HG02938 (cell line): ENCODE data around the gene FTO.

ENCODE experiments used
- ATAC-seq: cut with Tn5 transposase; IDR thresholded peaks from one replicate; pipeline ENCODE4 v1.9.1; 2021; ENCODE audit warnings: mild to moderate bottlenecking, moderate library complexity; ENCODE audit not compliant: unreplicated experiment

Gene FTO

DNA sequence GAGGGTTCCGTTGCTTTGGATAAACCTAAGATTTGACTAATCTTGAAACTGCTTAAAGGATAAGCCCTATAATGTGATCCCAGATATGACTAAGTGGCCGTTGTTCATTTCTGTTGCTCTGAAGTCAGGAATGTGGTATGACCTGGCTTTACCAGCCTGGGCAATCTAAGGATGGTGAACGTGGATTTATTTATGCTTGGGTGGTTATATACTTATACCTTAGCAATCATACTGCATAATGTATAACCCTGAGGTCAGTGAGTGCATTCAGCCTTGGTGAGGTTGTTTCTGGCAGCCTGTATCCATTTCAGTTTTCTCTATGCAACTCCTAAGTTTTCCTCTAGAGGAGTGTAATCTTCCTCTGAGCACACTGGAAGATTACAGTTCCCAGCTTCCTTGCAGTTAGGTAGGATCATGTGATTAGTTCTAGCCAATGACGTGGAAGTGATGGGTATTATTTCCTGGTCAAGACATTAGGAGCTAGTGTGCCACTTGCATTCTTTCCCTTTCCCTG is 41.9 kb downstream of the FTO start:
- no peak for ATAC-seq

DNA sequence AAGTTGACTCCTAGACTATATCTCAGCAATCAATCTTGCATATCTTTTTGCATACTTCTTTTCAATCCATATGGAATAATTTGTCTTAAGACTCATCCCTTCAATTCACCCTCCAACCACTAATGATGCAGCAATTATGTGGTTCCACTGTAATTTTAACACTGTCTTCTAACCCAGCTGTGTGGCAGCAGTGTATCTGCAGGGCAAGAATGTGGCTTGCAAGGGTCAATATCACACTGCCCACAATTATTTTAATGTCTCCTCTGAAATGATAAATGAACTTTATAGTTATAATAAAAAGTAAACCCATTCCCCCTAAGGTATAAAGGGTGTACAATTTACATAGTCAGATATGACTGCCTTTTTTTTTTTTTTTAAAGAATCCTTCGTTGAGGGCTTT is 48.6 kb downstream of the FTO start:
- ATAC-seq: no peak

- ATAC-seq: no peak
Observed at GRCh38 chr16:53753431-53753830, 49.5 kb downstream of the FTO start.

- ATAC-seq: no peak
Observed at GRCh38 chr16:53755026-53755910, 51.3 kb downstream of the FTO start.

GRCh38 chr16:53756275-53756996 is 52.5 kb downstream of the FTO start:
- no peak for ATAC-seq

GRCh38 chr16:53757971-53758609 is 54.1 kb downstream of the FTO start:
- no peak for ATAC-seq

GRCh38 chr16:53761962-53762703 is 58.2 kb downstream of the FTO start:
- no peak for ATAC-seq

DNA sequence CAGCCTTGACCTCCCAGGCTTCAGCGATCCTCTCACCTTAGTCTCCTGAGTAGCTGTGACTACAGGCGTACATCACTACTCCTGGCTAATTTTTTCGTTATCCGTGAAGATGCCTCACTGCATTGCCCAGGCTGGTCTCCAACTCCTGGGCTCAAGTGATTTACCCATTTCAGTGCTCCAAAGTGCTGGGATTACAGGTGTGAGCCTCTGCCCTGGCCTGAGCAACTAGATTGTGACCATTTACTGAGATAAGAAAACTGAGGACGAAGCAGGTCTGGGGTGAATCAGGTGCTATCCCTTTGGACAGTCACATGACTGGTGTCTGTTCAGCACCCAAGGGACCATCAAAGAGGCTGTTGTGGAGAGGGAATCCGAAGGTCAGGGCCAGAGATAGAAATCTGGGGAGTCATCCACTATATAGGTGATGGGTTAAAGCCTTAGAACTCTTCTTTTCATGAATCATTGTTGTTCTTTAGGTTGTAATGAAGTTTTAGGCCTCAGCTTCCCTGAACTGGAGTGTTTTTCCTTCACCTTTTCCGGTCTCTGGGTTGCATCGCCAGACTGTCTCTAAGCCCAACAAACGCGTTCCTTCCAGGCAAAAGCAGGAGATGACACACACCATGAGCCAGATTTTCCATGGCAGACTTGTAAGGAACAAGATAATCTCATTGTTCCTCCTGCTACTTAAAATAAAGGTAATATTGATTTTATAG is 62.5 kb downstream of the FTO start:
- no peak for ATAC-seq

GRCh38 chr16:53768167-53768566 is 64.2 kb downstream of the FTO start:
- no peak for ATAC-seq

- ATAC-seq: no peak
Observed at GRCh38 chr16:53768593-53768992, 64.6 kb downstream of the FTO start.

DNA sequence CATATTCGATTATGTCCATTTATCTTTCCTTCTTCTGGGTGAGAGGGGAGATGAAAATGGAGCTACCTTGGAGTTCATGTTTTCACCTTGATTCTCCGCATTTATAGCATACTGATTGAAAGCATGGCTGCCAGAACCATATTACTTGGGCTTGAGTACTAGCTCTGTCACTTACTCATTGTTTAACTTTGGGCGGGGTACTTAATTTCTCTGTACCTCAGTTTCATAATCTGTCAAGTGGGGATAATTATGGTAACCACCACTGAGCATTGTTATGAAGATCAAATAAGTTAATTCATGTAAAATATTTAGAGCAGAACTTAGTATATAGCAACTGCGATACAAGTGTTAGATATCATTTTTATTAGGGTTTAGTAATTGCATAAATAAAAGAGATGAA is 65.2 kb downstream of the FTO start:
- ATAC-seq: no peak

DNA sequence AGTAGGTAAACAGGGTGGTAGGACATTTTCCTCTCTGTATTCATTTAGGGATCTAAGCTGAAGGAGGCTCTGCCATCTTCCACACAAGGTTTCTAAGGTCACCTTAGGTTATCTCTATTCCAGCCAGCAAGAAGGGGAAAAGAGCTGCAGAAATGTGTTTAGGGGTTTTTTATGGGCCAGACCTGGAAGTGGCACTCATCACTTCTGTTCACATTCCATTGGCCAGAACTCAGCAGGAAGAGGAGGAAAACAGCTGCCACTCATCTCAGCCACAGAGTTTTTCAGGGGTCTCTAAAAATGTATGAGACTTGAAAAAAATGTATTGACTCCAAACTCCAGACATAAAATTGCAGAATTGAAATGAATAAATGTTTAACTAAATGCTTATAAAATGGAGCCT is 65.8 kb downstream of the FTO start:
- ATAC-seq: no peak

DNA sequence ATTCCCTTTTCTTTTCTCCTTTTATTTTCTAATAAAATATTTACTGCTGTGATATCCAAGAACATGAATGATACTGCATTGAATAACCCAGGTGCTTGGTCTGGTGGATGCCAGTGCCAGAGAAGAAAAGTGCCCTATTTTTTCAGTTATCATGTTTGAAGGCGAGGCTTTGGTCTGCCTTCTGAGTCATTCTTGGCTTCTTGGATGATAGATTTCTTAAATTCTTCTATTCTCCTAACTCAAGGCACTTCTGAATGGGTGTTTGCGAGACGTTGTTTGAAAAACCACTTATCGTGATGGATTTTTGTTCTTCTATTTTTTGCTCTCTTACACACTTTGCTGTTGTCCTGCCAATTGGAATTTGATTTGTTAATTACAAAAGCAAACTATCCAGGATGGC is 66.7 kb downstream of the FTO start:
- no peak for ATAC-seq

GRCh38 chr16:53771655-53772497 is 67.9 kb downstream of the FTO start:
- no peak for ATAC-seq

DNA sequence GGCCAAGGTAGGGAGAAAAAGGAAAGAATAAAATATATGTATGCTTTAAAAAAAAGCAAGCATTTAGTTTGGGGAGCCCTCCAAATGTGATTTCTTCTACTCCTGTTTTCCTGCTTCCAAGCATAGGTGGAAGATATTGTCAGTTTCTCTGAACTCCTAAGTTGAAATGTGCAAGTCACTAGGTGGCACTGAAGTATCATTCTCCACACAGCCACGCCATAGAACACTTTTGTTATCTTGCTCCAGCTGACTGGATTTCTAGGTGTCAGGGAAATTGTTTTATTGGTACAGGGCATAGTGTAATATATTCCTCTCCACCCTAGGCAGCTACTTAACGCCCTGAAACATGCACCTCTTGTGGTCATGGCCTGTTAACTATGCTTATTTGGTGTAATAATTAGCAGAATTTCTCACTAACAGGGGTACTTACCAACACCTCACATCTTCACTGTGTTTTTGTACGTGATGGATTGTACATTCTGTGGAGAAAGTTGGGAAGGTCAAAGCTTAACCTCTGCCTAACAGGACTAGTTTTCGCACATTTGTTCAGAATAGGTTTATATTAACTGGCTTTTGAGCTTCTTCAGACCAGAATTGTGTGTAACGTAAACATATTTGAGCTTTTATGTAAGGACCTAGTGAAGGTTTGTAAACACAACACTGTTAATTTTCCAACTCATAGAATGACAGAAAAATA is 69.3 kb downstream of the FTO start:
- peak; percentile 60 for ATAC-seq

DNA sequence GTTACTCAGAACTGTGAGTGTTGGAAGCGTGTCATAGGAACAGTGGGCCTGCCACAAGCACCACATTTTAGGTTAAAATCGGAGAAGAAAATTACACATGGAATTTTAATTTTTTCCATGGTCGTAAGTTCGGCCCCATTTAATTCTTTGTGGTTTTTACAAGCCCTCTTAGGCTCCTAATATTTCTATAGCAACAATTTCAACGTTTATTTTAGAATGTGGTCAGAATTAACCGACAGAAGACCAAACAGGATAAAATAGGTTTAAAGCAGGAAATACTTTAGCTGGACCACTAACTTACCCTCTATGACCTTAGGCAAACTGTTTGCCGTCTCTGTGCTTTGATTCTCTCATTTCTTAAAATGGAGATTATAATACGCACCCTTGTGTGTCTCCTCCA is 69.9 kb downstream of the FTO start:
- ATAC-seq: no peak

GRCh38 chr16:53775106-53775820 is 71.3 kb downstream of the FTO start:
- no peak for ATAC-seq

DNA sequence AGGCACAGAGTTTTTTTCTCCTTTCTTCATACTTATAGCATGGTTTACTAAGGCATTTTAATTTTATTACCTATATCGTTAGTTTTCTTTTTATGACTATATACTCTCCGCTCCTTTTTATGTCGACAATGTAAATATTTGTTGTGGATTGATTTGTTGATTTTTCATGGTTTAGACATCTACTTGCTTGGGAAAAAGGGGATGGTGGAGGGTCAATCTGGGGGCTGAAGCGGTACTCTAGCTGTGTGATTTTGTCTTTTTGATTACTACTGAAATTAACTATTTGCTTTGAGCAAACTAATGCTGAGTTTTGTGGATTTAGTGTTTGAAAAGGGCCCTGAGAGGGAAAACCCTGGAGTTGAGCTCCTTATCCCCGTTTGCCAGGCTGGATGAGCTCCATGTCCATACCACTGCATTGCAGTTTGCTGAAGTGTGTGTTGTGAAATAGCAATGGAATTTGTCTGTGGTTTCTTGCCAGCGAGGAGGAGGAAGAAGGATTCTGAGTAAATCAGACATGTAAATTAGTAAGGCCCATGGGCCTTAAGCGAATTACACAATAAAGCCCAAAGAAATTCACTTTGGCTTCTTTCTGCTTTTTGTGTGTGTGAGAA is 72.0 kb downstream of the FTO start:
- ATAC-seq: no peak
